HEK293T (cell line): ENCODE data around the gene CBX1.

Experiments used
- ARNT ChIP-seq: fragments of 450-650 bp; IDR thresholded peaks from 2 replicates; pipeline ENCODE4 v1.6.1; 2017; ENCODE audit warnings: mild to moderate bottlenecking
- BHLHE40 ChIP-seq: fragments of 450-650 bp; IDR thresholded peaks from 2 replicates; pipeline ENCODE4 v1.6.1; 2016; ENCODE audit warnings: mild to moderate bottlenecking, moderate library complexity, borderline replicate concordance
- ELF4 ChIP-seq: fragments of 450-650 bp; IDR thresholded peaks from 2 replicates; pipeline ENCODE4 v1.6.1; 2017; ENCODE audit warnings: antibody characterized with exemption
- FOXA1 ChIP-seq: fragments of 450-650 bp; IDR thresholded peaks from 2 replicates; pipeline ENCODE4 v1.6.1; 2016; ENCODE audit warnings: mild to moderate bottlenecking
- FOXM1 ChIP-seq: fragments of 450-650 bp; IDR thresholded peaks from 2 replicates; pipeline ENCODE4 v1.6.1; 2017; ENCODE audit warnings: mild to moderate bottlenecking, borderline replicate concordance
- L3MBTL2 ChIP-seq: fragments of 450-650 bp; conservative IDR thresholded peaks from 2 replicates; pipeline ENCODE4 v1.6.1; 2016; ENCODE audit warnings: mild to moderate bottlenecking
- LEF1 ChIP-seq: fragments of 450-650 bp; IDR thresholded peaks from 2 replicates; pipeline ENCODE4 v1.6.1; 2017; ENCODE audit warnings: mild to moderate bottlenecking, borderline replicate concordance
- NFRKB ChIP-seq: fragments of 450-650 bp; IDR thresholded peaks from 2 replicates; pipeline ENCODE4 v1.6.1; 2016; ENCODE audit warnings: mild to moderate bottlenecking, moderate library complexity
- PKNOX1 ChIP-seq: fragments of 450-650 bp; IDR thresholded peaks from 2 replicates; pipeline ENCODE4 v1.6.1; 2016
- SP1 ChIP-seq: fragments of 450-650 bp; IDR thresholded peaks from 2 replicates; pipeline ENCODE4 v1.6.1; 2017
- SUZ12 ChIP-seq: fragments of 450-650 bp; IDR thresholded peaks from 2 replicates; pipeline ENCODE4 v1.6.1; 2016; ENCODE audit warnings: mild to moderate bottlenecking
- TARDBP ChIP-seq: fragments of 450-650 bp; IDR thresholded peaks from 2 replicates; pipeline ENCODE4 v1.6.1; 2016
- ZNF384 ChIP-seq: fragments of 450-650 bp; IDR thresholded peaks from 2 replicates; pipeline ENCODE4 v1.6.1; 2016

- no peak for TF ChIP-seq LEF1
- TF ChIP-seq SP1, result no peak
- no peak for TF ChIP-seq FOXA1
- TF ChIP-seq ARNT, result no peak
- no peak for TF ChIP-seq SUZ12
- no peak for TF ChIP-seq BHLHE40
- TF ChIP-seq ELF4, result no peak
- no peak for TF ChIP-seq FOXM1
- no peak for TF ChIP-seq TARDBP
- TF ChIP-seq NFRKB, result no peak
- 0 out of 2 replicates have a peak, but pooled peaks have one; percentile 41 for TF ChIP-seq L3MBTL2
- no peak for TF ChIP-seq ZNF384
- peak; percentile 94 for TF ChIP-seq PKNOX1
Measured at GRCh38 chr17:48107137-48108055, 6.1 kb upstream of the CBX1 start, which contains the start of gene SNX11.
